OCI-LY3 (cell line): ENCODE data around the gene CLSTN2.

Experiments used
- CTCF ChIP-seq: fragments of 200-600, 300-600 bp; sonication (generic); IDR thresholded peaks from 2 replicates; pipeline ENCODE4 v1.5.1; 2014; ENCODE audit warnings: antibody characterized with exemption, low read length, low read depth
- EZH2phosphoT487 ChIP-seq: fragments of 200-600 bp; shearing (Covaris generic); IDR thresholded peaks from 2 replicates; pipeline ENCODE4 v1.6.1; 2018; ENCODE audit warnings: antibody characterized with exemption, mixed run types, low read depth

- no peak; the same call in 1 of the 2 replicates for TF ChIP-seq CTCF
- TF ChIP-seq EZH2phosphoT487, result no peak
These were observed 617.4 kb downstream of the CLSTN2 start for GRCh38 chr3:140552403-140552802.
